ENCODE data around the gene PIGA. TPM values are rescaled to one million over a fixed set of nuclear protein-coding genes. Genes with fewer than 3 reads are reported as not detected.

Gene PIGA
- total RNA-seq, 4 donors from 2014 or later, result 3.2 to 6.6 (median 4.2) TPM

GRCh38 chrX:15340867-15341266 lies 5.5 kb upstream of the PIGA start:
- no peaks in the 10 kb centered on the region for H3K4me1 ChIP-seq
- no peaks in the 10 kb centered on the region for H3K36me3 ChIP-seq
- WGBS, result 90% methylated on average over 2 of the region's 2 CpGs
- intact Hi-C loops (cut with DNase I), result no loop called here
- no peaks in the 10 kb centered on the region for H3K9me3 ChIP-seq
- H3K4me3 ChIP-seq, result no peak overlapping the region
- no peak overlapping the region for H3K27ac ChIP-seq (replicated peaks in 1 of 4)
- no peak for DNase-seq (ENCODE audit: extremely low spot score)
- TF ChIP-seq EP300 (IDR thresholded peaks at IDR 0.05), result no peak
- no peaks in the 10 kb centered on the region for H3K27me3 ChIP-seq

- no peaks in the 10 kb centered on the region for H3K27me3 ChIP-seq
- H3K9me3 ChIP-seq, result peaks cover 0 to 5% (median 0%) of the 10 kb centered on the region in 4 donors
- intact Hi-C loops (cut with DNase I), result loop anchor here (10.0 kb wide), 1 partner anchor 339 kb away; no protein-coding TSS in a partner anchor
- no peak for DNase-seq (ENCODE audit: extremely low spot score)
- H3K4me1 ChIP-seq, result peaks cover 0 to 9% (median 6%) of the 10 kb centered on the region in 4 donors
- 20% methylated on average over 10 of the region's 10 CpGs for WGBS
- no peak for TF ChIP-seq POLR2AphosphoS5 (IDR thresholded peaks at IDR 0.05)
- TF ChIP-seq POLR2A (IDR thresholded peaks at IDR 0.05; ENCODE audit: low read depth), result no peak
- TF ChIP-seq CTCF (IDR thresholded peaks at IDR 0.05), result no peak
- peak; percentile 23 for TF ChIP-seq EP300 (IDR thresholded peaks at IDR 0.05)
- H3K4me3 ChIP-seq, result peak overlapping the region; percentile 62 to 78 (median 74)
- H3K27ac ChIP-seq (replicated peaks in 1 of 4), result peak overlapping the region; percentile 28 to 70 (median 66)
- peaks cover 0 to 9% (median 5%) of the 10 kb centered on the region in 4 donors for H3K36me3 ChIP-seq
Observed at GRCh38 chrX:15336023-15336413, 695 bp upstream of the PIGA start.

- Histone ChIP-seq H3K27me3 (no peaks in the 10 kb centered on the region), H3K27ac (replicated peaks in 1 of 4) (peak overlapping the region; percentile 76 to 91 (median 84)), H3K9me3 (peaks cover 0 to 5% (median 0%) of the 10 kb centered on the region in 4 donors), H3K4me3 (peak overlapping the region; percentile 62 to 78 (median 74)), H3K4me1 (peaks cover 0 to 9% (median 6%) of the 10 kb centered on the region in 4 donors), H3K36me3 (peaks cover 0 to 21% (median 8%) of the 10 kb centered on the region in 4 donors)
- TF ChIP-seq POLR2A (IDR thresholded peaks at IDR 0.05; ENCODE audit: low read depth) (no peak), CTCF (IDR thresholded peaks at IDR 0.05) (no peak), EP300 (IDR thresholded peaks at IDR 0.05) (no peak), POLR2AphosphoS5 (IDR thresholded peaks at IDR 0.05) (no peak)
- DNase-seq (ENCODE audit: extremely low spot score), result no peak
- 45% methylated on average over 7 of the region's 7 CpGs for WGBS
- intact Hi-C loops (cut with DNase I), result loop anchor here (10.0 kb wide), 1 partner anchor 340 kb away; no protein-coding TSS in a partner anchor
Observed at GRCh38 chrX:15334561-15334960, 762 bp downstream of the PIGA start.

GRCh38 chrX:15328821-15329220 lies 6.5 kb downstream of the PIGA start:
- Histone ChIP-seq H3K36me3 (peaks cover 0 to 44% (median 13%) of the 10 kb centered on the region in 4 donors), H3K27ac (replicated peaks in 1 of 4) (no peak overlapping the region), H3K27me3 (no peaks in the 10 kb centered on the region), H3K9me3 (no peaks in the 10 kb centered on the region), H3K4me1 (peaks cover 0 to under 1% (median 0%) of the 10 kb centered on the region in 4 donors), H3K4me3 (no peak overlapping the region)
- 50% methylated on average over 2 of the region's 2 CpGs for WGBS
- DNase-seq (ENCODE audit: extremely low spot score), result no peak
- intact Hi-C loops (cut with DNase I), result no loop called here
- TF ChIP-seq POLR2A (IDR thresholded peaks at IDR 0.05; ENCODE audit: low read depth) (no peak), POLR2AphosphoS5 (IDR thresholded peaks at IDR 0.05) (no peak), EP300 (IDR thresholded peaks at IDR 0.05) (no peak), CTCF (IDR thresholded peaks at IDR 0.05) (no peak)

- Histone ChIP-seq H3K36me3 (peaks cover 0 to 44% (median 14%) of the 10 kb centered on the region in 4 donors), H3K27ac (replicated peaks in 1 of 4) (no peak overlapping the region), H3K27me3 (no peaks in the 10 kb centered on the region), H3K4me3 (no peak overlapping the region), H3K9me3 (no peaks in the 10 kb centered on the region), H3K4me1 (no peaks in the 10 kb centered on the region)
- intact Hi-C loops (cut with DNase I), result no loop called here
- no peak for TF ChIP-seq EP300 (IDR thresholded peaks at IDR 0.05)
- no peak for TF ChIP-seq CTCF (IDR thresholded peaks at IDR 0.05)
- TF ChIP-seq POLR2A (IDR thresholded peaks at IDR 0.05; ENCODE audit: low read depth), result no peak
- no peak for TF ChIP-seq POLR2AphosphoS5 (IDR thresholded peaks at IDR 0.05)
- WGBS, result 62% methylated on average over 3 of the region's 3 CpGs
- no peak for DNase-seq (ENCODE audit: extremely low spot score)
Observed at GRCh38 chrX:15328131-15328530, 7.2 kb downstream of the PIGA start.

Data from esophagus muscularis mucosa (tissue), 4 donors.